HG03103 (cell line): ENCODE results near the gene METTL25.
"Not testable (repeated sequence)": the region's sequence is repeated elsewhere in the genome, so short reads cannot be mapped to it uniquely, and the experiment has no call there.

Experiments used
- ATAC-seq: cut with Tn5 transposase; IDR thresholded peaks from one replicate; pipeline ENCODE4 v1.9.1; 2021; ENCODE audit warnings: low read depth; ENCODE audit not compliant: unreplicated experiment

Gene METTL25

DNA sequence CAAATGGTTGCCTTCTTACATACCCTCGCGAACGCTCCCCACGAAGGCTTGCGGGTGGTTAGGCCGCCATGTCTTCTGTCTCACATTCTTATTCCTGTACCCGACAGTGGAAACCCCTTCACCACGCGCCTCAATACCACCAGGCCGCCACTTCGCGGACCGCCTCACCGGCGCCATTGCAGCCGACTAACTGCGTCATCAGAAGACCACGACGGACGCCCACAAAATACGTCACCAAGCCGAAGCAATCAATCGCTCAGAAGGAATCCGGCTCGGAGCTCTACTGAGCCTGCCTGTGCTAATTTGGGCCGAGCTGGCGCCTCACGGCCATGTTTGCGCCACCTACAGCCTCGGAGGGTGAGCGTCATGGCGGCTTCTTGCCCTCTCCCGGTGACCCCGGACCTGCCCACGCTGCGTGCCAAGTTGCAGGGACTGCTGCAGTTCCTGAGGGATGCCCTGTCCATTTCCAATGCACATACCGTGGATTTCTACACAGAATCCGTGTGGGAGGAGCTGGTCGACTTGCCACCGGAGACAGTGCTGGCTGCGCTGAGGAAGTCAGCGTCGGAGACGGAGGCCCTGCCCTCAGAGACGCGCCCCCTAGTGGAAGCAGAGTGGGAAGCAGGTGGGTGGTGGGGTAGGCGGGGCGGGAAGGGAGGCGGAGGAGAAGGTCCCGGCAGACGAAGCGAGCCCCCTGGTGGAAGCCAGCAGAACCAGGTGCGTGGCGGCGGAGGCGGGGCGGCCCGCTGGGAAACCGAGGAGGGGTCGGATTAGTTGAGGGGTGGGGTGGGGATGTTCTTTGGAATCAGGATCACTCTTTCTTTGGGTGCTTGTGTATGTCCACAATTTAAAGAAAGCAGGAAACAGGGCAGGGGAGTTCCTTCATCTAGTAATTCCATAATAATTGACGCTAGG, at the start of gene METTL25, which contains the start of gene CCDC59:
METTL25 (plus strand) TSS at position 330 of the 915 bp plus-strand sequence; CDS start at position 367, 37 bp downstream.
CCDC59 (minus strand) TSS at position 188 of the 915 bp plus-strand sequence; CDS start at position 177, 11 bp downstream.
- peak; percentile 90 for ATAC-seq

- ATAC-seq, result no peak
Measured at GRCh38 chr12:82314406-82314892, 43.9 kb upstream of the METTL25 start.

- no peak for ATAC-seq
Measured at GRCh38 chr12:82319276-82319675, 39.1 kb upstream of the METTL25 start.

DNA sequence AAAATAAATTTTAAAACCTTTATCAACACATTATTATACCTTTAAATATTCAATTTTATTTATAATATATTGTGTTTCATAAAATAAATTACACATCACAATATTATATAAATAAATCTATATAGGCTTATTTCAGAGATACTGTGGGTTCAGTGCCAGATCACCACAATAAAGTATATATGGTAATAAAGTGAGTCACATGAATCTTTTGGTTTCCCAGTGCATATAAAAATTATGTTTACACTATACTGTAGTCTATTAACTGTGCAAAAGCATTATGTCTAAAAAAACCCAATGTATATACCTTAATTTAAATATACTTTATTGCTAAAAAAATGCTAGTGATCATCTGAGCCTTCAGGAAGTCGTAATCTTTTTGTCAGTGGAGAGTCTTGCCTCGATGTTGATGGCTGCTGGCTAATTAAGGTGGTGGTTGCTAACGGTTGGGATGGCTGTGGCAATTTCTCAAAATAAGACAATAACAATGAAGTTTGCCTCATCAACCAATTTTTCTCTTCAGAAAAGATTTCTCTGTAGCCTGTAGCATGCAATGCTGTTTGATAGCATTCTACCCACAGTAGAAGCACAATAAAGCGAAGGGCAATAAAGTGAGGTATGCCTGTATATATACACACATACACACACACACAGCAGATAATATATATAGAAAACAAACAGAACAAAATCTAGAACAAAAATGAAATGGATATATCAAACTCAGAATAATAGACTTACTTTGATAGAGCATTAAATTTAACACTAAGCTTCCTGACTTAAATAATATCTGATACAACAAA, 32.6 kb upstream of the METTL25 start:
- ATAC-seq, result no peak

GRCh38 chr12:82326905-82327503, 31.3 kb upstream of the METTL25 start:
- no peak for ATAC-seq

- no peak for ATAC-seq
Measured at GRCh38 chr12:82327861-82328260, 30.5 kb upstream of the METTL25 start.

- ATAC-seq, result no peak
Measured at GRCh38 chr12:82329508-82329907, 28.8 kb upstream of the METTL25 start.

DNA sequence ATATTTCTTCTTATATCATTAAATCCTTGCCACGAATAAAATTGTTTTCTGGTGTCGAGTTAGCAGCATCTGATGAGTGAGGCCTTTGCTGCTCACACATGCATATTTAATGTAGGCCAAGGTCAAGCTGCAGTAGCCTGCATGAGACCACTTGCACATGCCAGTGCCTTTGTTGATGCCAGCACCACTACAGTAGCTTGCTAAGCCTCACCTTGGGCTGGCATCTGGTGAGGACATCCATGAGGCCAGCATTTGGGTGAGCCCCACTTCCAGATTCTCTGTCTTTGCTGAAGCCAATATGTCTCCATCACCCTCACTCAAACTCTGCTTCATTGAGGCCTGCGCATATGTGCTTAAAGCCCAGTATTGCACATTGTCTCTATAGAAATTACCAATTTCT, 8.2 kb upstream of the METTL25 start:
- ATAC-seq, result no peak

GRCh38 chr12:82351390-82351789, 6.9 kb upstream of the METTL25 start:
- no peak for ATAC-seq

DNA sequence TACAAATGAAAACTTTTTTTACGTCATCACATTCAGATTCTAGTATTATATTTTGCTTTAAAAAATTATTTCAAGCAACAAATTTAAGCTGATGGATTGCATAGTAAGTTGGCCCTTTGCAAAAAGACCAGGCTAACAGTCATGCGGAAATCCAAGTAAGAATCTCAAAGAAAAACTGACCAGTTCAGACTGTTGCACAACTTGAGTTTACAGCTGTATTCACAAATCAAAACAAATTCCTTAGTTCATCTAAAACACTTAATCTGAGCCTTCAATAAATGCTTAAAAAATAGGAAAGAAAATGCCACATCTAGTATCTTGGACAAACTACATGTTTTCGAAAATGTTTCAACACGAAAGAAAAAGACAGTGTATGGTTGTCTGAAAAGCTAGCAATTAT, 989 bp upstream of the METTL25 start:
- no peak for ATAC-seq

DNA sequence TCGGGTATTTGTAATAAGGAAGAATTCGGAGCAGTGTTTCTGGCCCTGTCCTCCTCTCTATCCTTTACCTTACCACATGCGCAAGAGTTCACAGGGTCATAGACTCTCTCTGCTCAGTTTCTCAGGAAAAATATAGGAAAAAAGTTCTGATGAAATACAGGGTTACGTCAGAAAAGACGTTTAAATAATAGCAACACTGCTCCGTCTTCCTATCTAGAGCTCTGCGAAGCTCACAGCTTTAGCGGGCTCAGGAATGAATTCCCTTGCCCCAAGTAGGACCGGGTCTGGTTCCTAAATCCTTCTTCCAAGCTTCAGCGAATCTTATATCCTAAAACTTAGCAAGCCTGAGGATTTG, 507 bp upstream of the METTL25 start:
- ATAC-seq, result no peak

- ATAC-seq, result no peak
Measured at GRCh38 chr12:82359115-82359478, 768 bp downstream of the METTL25 start.

DNA sequence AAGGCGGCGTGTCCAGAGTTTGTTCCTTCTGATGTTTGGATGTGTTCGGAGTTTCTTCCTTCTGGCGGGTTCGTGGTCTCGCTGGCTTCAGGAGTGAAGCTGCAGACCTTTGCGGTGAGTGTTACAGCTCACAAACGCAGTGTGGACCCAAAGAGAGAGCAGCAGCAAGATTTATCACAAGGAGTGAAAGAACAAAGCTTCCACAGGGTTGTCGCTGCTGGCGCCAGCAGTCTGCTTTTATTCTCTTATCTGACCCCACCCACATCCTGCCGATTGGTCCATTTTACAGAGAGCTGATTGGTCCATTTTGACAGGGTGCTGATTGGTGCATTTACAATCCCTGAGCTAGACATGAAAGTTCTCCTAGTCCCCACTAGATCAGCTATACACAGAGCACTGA, 2.5 kb downstream of the METTL25 start:
- not testable (repeated sequence) for ATAC-seq

GRCh38 chr12:82361461-82361915, 3.2 kb downstream of the METTL25 start:
- ATAC-seq, result no peak

DNA sequence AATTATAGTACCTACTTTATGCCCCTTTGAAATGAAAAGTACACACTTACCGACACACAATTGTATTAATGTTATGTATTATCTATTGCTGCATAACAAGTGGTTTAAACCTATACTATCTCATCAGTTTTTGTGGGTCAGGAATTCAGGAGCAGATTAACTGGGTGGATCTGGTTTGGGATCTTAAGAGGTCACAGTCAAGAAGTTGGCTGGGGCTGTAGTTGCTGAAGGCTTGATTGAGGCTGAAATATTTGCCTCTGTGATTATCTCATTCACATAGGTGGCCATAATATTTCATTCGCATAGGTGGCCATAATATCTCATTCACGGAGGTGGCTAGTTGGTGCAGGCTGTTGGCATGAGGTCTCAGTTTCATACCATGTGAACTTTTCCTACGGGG, 5.7 kb downstream of the METTL25 start:
- ATAC-seq, result no peak

- no peak for ATAC-seq
Measured at GRCh38 chr12:82366197-82366596, 7.9 kb downstream of the METTL25 start.

GRCh38 chr12:82375201-82375600, 16.9 kb downstream of the METTL25 start:
- no peak for ATAC-seq

DNA sequence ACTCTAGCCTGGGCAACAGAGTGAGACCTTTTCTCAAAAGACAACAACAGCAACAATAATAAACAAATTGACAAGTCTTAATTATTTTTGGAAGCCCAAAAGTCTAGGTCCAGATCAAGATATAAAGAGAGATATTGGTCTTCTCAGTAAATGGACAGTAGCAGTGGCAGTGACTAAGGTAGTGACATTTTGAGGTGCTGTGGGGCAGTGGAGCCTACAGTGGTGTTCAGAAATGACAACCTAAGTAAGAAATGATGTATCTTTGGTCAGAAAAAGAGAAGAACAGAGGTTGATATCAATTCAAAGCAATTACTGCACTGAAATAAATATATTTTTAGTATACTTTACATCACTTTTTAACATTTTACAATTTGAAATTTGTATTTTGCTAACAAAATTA, 20.7 kb downstream of the METTL25 start:
- no peak for ATAC-seq

- no peak for ATAC-seq
Measured at GRCh38 chr12:82383930-82384552, 25.7 kb downstream of the METTL25 start.

DNA sequence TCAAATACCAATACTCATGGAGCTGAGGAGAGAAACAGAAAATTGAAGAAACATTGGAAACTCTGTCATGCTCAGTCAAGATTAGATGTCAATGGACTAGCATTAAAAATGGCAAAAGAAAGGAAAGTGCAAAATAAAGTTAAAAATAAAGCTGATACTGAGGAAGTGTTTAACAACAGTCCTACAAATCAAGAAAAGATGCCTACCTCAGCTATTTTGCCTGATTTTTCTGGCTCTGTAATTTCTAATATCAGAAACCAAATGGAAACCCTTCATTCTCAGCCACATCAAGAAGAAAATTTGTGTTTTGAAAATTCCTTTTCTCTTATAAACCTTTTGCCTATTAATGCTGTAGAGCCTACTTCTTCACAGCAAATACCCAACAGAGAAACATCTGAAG, 40.5 kb downstream of the METTL25 start:
- no peak for ATAC-seq
